K562 (cell line): ENCODE measurements around the gene SMC5. TPM values are rescaled to one million over a fixed set of nuclear protein-coding genes. Genes with fewer than 3 reads are reported as not detected.

Source experiments
- C11orf30 ChIP-seq: fragments of 450-650 bp; IDR thresholded peaks from 2 replicates; pipeline ENCODE4 v1.6.1; 2016; ENCODE audit warnings: low read depth, mild to moderate bottlenecking
- CBFB ChIP-seq: sonication (generic); formaldehyde crosslinking; IDR thresholded peaks from 2 replicates; pipeline ENCODE4 v1.4.0; 2020; ENCODE audit warnings: mild to moderate bottlenecking, missing genetic modification reagents
- KDM1A ChIP-seq, 2 experiments: fragments of 450-650 bp; IDR thresholded peaks; 2 replicates each; pipeline ENCODE4 v1.6.1; 2016; ENCODE audit warnings: mild to moderate bottlenecking in 2 of 2
- MAFF ChIP-seq: IDR thresholded peaks from 2 replicates; pipeline ENCODE4 v1.6.1; 2012; ENCODE audit warnings: low read length, improper control_type of control experiment
- NCOA6 ChIP-seq: fragments of 450-650 bp; IDR thresholded peaks from 2 replicates; pipeline ENCODE4 v1.6.1; 2017; ENCODE audit warnings: mild to moderate bottlenecking
- PTRF ChIP-seq: fragments of 450-650 bp; IDR thresholded peaks from 2 replicates; pipeline ENCODE4 v1.6.1; 2016; ENCODE audit warnings: mild to moderate bottlenecking, missing genetic modification characterization, missing compliant biosample characterization
- RUNX1 ChIP-seq: sonication (generic); IDR thresholded peaks from 2 replicates; pipeline ENCODE4 v1.6.1; 2016; ENCODE audit warnings: antibody characterized with exemption, low read depth
- SLC30A9 ChIP-seq: fragments of 250-450 bp; sonication (Bioruptor Pico); IDR thresholded peaks from 2 replicates; pipeline ENCODE4 v1.8.0; 2022; ENCODE audit warnings: mild to moderate bottlenecking, moderate library complexity
- SNRNP70 ChIP-seq: fragments of 200-400 bp; formaldehyde crosslinking; optimal IDR thresholded peaks from 2 replicates; pipeline ENCODE3; 2017; ENCODE audit warnings: low read depth, low read length
- SRSF1 ChIP-seq: fragments of 200-400 bp; formaldehyde crosslinking; IDR thresholded peaks from 2 replicates; pipeline ENCODE4 v1.6.1; 2017; ENCODE audit warnings: mild to moderate bottlenecking, low read depth, low read length, moderate library complexity
- TAF15 ChIP-seq: fragments of 200-400 bp; formaldehyde crosslinking; IDR thresholded peaks from 2 replicates; pipeline ENCODE4 v1.6.1; 2017; ENCODE audit warnings: mild to moderate bottlenecking, low read depth, low read length, moderate library complexity
- TBL1XR1 ChIP-seq, 2 experiments: IDR thresholded peaks; 2 replicates each; pipeline ENCODE4 v1.6.1; 2012; ENCODE audit warnings: improper control_type of control experiment in 2 of 2, low read length in 2 of 2, mild to moderate bottlenecking in 1 of 2
- TGIF2 ChIP-seq: sonication (generic); formaldehyde crosslinking; IDR thresholded peaks from 2 replicates; pipeline ENCODE4 v1.8.1; 2022; ENCODE audit warnings: mild to moderate bottlenecking, missing genetic modification reagents, moderate library complexity
- ZEB2 ChIP-seq: fragments of 450-650 bp; IDR thresholded peaks from 2 replicates; pipeline ENCODE4 v1.6.1; 2016
- ZNF239 ChIP-seq: fragments of 250-450 bp; sonication (Bioruptor Pico); IDR thresholded peaks from 2 replicates; pipeline ENCODE4 v1.4.0; 2020; ENCODE audit warnings: mild to moderate bottlenecking
- ZNF316 ChIP-seq: fragments of 450-650 bp; IDR thresholded peaks from 2 replicates; pipeline ENCODE4 v1.6.1; 2016
- polyA plus RNA-seq, 8 experiments: library from polyadenylated mRNA; depleted of rRNA in 4 of 8; stranded (reverse) in 5 of 8; unstranded in 3 of 8; fragments of >200 nt; fragmentation: Nextera tagmentation in 2 of 8; fragmentation: Illumina TruSeq in 1 of 8; extraction: Ambion mirVana in 2 of 8; extraction: Trizol in 1 of 8; gene quantifications; 2 replicates each; pipeline versions ENCODE4 v1.2.1 to v1.2.3, GENCODE V29; 2011 to 2014; ENCODE audit warnings: inconsistent platforms in 1 of 8, missing spikeins in 1 of 8
- total RNA-seq, 7 experiments: library from RNA; depleted of rRNA in 6 of 7; stranded (reverse); fragments of >200 nt in 6 of 7; fragmentation: Illumina TruSeq in 2 of 7; extraction: Trizol in 2 of 7; gene quantifications; 2 replicates each; pipeline versions ENCODE4 v1.2.1 to v1.2.3, GENCODE V29; 2011 to 2021; ENCODE audit warnings: low replicate concordance in 1 of 7
- TF ChIP-seq, protein P1 (sequence below): fragments of 250-450 bp; sonication (Bioruptor Pico); IDR thresholded peaks from 2 replicates; pipeline ENCODE4 v1.5.0; 2021; ENCODE audit warnings: mild to moderate bottlenecking, moderate library complexity
- TF ChIP-seq, protein P2 (sequence below): fragments of 250-450 bp; sonication (Bioruptor Pico); IDR thresholded peaks from 2 replicates; pipeline ENCODE4 v1.8.0; 2022; ENCODE audit warnings: inconsistent platforms
- TF ChIP-seq, protein P3 (sequence below): fragments of 450-650 bp; IDR thresholded peaks from 2 replicates; pipeline ENCODE4 v1.6.1; 2016; ENCODE audit warnings: antibody characterized with exemption

The SMC5 gene
- total and polyA plus RNA-seq, 9 of the 15 experiments (the other 6 are each of a cell fraction or from before 2014, with no cell fraction given) = 3.5 to 43.2 (median 21.4) TPM

DNA sequence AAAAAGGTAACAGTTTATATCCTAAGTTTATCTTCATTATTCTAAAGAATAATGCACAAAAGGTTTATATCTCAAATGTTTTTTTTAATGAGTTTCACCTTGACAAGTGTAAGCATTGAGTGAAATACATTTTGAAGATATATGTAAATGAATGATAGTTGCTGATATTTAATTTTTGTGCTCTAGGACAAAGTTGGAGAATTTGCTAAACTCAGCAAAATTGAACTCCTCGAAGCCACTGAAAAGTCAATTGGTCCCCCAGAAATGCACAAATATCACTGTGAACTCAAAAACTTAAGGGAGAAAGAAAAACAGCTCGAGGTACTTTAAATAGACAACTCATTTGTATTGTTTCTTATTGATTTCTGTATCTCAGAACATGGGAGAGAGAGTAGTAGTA, 19.5 kb downstream of the SMC5 start (continued):
- TF ChIP-seq NCOA6 (no peak), RUNX1 (no peak), C11orf30 (0 out of 2 replicates have a peak, but pooled peaks have one; percentile 15), MAFF (peak; percentile 51), ZNF316 (peak; percentile 70), SLC30A9 (CRISPR knock-in tag) (no peak), ZNF239 (CRISPR knock-in tag) (no peak), TAF15 (no peak), ZEB2 (no peak), TGIF2 (no peak), PTRF (no peak), TBL1XR1 (IDR thresholded peaks at IDR 0.05; ENCODE audit: low read length in 2 of 2) (no peak), SRSF1 (no peak), SNRNP70 (no peak), KDM1A (IDR thresholded peaks at IDR 0.05) (no peak), CBFB (CRISPR knock-in tag) (no peak)
- TF ChIP-seq, protein P1, sequence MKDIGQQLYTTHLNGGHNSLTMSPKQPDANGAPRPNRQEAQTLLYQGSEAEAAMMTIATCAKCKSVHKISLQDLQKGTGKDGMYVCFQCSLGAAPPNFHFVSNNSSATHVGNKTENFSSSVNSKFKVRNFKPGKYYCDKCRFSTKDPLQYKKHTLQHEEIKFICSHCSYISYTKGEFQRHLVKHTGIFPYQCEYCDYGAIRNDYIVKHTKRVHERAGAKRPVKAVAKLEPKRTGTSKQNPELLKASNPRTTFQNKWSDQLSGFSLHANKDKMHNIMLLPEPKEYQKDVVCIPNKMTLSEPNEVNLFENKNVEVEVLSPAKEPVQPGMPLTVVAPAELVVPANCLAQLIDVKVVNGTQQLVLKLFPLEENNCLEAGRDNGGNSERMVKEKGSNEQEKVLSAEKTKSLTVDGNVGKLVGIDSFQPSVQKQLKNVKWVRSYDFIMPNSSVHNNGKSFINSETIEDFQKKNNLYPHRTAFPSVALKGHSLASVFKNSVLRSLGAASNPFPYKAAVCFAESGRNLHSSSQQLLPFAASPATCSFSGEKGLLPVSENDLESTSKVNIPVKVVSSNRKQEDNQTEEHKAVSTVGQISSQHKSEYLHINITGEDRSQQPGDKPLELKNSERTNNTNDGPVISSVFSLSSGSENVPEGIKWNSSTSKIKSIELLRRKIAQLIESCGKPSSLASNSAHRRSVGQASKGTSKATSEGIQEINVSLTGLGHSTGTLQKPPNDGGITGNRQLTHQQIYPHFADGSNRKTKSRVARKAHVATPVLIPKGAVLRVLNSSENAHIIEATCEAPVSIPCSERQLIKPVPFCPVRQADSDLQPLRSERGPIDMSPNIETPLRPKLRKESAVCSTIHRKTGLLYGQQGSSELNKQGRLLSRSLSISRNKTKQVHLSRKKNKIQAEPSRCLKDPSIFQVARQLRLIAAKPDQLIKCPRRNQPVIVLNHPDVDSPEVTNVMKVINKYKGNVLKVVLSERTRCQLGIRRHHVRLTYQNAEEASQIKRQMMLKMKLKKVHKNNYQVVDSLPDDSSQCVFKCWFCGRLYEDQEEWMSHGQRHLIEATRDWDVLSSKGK (CRISPR knock-in tag) = no peak
- TF ChIP-seq, protein P2, sequence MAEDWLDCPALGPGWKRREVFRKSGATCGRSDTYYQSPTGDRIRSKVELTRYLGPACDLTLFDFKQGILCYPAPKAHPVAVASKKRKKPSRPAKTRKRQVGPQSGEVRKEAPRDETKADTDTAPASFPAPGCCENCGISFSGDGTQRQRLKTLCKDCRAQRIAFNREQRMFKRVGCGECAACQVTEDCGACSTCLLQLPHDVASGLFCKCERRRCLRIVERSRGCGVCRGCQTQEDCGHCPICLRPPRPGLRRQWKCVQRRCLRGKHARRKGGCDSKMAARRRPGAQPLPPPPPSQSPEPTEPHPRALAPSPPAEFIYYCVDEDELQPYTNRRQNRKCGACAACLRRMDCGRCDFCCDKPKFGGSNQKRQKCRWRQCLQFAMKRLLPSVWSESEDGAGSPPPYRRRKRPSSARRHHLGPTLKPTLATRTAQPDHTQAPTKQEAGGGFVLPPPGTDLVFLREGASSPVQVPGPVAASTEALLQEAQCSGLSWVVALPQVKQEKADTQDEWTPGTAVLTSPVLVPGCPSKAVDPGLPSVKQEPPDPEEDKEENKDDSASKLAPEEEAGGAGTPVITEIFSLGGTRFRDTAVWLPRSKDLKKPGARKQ (CRISPR knock-in tag) = no peak
- TF ChIP-seq, protein P3, sequence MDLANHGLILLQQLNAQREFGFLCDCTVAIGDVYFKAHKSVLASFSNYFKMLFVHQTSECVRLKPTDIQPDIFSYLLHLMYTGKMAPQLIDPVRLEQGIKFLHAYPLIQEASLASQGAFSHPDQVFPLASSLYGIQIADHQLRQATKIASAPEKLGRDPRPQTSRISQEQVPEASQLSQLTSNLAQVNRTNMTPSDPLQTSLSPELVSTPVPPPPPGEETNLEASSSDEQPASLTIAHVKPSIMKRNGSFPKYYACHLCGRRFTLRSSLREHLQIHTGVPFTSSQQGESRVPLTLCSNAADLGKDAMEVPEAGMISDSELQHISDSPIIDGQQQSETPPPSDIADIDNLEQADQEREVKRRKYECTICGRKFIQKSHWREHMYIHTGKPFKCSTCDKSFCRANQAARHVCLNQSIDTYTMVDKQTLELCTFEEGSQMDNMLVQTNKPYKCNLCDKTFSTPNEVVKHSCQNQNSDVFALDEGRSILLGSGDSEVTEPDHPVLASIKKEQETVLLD = no peak
